HG03571 (cell line): ENCODE results near the gene FHOD1.

Experiments
- ATAC-seq: cut with Tn5 transposase; IDR thresholded peaks from one replicate; pipeline ENCODE4 v1.9.1; 2021; ENCODE audit not compliant: unreplicated experiment

The FHOD1 gene

GRCh38 chr16:67250045-67250327 lies 2.7 kb upstream of the FHOD1 start:
- no peak for ATAC-seq

- no peak for ATAC-seq
These were observed 2.1 kb upstream of the FHOD1 start for GRCh38 chr16:67249178-67250044.

DNA sequence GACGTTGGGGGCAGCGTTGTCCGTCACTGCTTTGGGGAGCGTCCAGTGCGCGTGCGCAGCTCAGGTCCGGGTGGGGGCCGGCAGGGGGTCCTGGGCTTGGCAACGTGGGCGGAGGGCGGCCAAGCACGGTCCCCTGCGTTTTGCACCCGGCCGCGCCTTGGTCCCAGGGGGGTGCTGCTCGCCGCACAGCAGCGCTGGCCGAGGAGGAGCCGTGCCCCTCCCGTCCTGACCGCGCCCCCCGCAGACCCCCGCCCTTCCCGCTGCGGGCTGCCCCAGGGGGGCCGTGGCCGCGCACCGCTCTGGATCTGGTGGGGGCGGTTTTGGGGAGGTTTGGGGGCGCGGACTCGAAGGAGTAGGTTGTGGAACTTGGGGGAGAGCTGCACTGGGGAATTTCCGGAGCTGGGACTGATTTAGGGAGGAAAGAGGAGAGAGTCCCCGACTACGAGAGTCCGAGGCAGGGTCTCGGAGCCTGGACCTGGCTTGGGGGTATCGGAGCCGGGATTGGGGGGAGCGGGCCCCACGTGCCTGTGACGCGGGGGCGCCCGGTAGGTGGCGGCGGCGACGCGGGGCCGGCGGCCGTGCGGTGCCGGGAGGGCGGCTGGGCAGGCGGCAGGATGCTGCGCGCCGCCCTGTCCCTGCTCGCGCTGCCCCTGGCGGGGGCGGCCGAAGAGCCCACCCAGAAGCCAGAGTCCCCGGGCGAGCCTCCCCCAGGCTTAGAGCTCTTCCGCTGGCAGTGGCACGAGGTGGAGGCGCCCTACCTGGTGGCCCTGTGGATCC lies 1.3 kb upstream of the FHOD1 start, which contains the start of gene SLC9A5:
SLC9A5 (plus strand) TSS at position 579 of the 777 bp plus-strand sequence; CDS start at position 615, 36 bp downstream.
- no peak for ATAC-seq

DNA sequence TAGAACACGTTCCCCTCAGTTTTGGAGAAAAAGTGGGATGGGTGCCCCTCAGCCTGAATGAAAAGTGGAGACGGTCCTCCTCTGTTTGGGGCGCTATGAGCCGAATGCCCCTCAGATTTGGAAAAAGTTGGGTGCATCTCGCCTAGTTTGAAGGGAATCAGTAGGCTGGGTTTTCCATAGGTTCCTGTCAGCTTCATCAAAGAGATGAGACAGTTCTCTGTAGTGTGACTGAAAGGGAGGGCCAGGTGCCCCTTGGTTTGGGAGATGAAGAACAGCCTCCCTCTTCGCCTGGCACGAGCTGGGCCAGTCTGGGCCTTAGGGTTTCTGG lies 756 bp upstream of the FHOD1 start:
- no peak for ATAC-seq

- ATAC-seq, result no peak
These were observed 507 bp downstream of the FHOD1 start for GRCh38 chr16:67246756-67247191.

DNA sequence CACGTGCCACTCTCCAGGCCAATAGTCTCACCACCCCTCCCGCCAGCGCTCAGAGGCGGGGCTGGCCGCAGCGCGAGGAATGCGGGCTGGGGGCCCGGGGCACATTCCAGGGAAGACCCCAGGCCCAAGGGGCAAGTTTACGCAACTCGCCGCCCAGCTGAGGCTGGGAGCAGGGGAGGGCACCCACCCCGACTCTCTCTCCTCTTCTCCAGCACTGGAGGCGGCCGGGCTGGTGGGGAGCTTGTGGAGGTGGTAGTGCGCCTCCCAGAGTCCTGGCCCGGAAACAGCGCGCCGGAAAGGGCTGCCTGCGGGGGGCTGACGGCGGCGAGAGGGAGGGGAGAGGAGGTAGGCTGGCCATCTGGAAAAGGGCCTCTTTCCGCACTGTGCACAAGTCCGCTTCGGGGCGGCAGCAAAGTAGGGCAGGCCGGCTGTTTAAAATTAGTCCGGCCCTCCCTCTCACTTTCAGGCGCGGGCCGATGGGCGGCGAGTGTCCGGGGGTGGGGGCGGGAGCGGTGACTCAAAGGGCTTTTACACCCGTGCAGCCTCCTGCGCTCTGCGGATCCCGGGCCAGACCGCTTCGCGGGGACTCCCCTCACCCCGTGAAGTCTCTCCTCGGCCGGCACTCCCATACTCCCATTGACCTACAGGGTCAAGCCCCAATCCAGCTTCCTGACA lies 1.1 kb downstream of the FHOD1 start:
- no peak for ATAC-seq

GRCh38 chr16:67245674-67246080 lies 1.6 kb downstream of the FHOD1 start:
- no peak for ATAC-seq

DNA sequence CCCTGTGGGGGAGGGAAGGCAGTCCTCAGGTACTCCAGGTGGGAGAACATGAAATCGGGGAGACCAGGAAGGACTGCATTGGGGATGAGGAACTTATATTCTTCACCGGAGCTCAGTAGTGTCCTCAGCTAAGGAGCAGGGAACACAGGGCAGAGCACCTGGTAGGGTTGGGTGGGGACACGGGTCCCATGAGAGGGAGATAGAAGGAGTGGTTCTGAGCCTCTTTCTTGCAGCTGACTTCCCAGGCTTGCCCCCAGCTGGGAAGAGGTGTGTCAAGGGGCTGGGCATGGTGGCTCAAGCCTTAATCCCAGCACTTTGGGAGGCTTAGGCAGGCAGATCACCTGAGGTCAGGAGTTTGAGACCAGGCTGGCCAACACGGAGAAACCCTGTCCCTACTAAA lies 2.1 kb downstream of the FHOD1 start:
- ATAC-seq, result no peak

DNA sequence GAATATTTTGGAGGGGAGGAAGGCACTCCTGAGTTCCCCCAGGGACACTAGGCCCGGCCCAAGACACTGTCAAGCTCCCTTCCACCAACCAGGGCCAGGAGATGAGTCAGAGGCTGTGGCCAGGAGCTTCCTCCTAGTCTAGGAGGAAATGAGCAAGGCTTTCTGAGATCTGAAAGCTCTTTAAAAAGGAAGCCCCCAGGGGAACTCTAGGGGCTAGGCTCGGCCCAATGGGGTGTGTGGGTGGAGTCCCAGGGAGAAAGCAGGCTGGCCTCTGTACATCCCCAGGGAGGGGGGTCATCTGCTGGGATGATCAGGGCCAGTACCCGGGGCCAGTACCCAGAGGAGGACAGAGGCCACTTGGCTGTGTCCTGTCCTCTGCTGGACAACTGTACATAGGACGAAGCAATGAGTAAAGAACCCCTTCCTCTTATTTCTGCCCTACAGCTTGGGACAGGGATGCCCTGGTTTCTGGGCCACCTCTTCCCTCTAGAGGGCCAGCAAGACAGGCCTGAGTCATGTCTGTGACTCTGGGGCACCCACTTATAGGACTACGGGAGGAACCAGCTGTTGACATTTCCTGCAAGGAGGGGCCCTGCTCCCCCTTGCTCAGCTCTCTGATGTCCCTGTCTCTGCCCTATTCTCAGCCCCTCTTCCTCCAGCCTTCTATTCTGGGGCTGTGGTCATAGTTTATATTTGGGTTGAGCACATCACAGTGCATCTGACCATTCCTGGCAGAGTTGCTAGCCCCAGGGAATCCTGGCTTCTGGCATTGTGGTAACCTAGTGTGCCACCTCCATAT lies 2.7 kb downstream of the FHOD1 start:
- ATAC-seq, result peak; percentile 50

- no peak for ATAC-seq
These were observed 3.8 kb downstream of the FHOD1 start for GRCh38 chr16:67243481-67243880.

- ATAC-seq, result no peak
These were observed 5.0 kb downstream of the FHOD1 start for GRCh38 chr16:67242138-67242730.

DNA sequence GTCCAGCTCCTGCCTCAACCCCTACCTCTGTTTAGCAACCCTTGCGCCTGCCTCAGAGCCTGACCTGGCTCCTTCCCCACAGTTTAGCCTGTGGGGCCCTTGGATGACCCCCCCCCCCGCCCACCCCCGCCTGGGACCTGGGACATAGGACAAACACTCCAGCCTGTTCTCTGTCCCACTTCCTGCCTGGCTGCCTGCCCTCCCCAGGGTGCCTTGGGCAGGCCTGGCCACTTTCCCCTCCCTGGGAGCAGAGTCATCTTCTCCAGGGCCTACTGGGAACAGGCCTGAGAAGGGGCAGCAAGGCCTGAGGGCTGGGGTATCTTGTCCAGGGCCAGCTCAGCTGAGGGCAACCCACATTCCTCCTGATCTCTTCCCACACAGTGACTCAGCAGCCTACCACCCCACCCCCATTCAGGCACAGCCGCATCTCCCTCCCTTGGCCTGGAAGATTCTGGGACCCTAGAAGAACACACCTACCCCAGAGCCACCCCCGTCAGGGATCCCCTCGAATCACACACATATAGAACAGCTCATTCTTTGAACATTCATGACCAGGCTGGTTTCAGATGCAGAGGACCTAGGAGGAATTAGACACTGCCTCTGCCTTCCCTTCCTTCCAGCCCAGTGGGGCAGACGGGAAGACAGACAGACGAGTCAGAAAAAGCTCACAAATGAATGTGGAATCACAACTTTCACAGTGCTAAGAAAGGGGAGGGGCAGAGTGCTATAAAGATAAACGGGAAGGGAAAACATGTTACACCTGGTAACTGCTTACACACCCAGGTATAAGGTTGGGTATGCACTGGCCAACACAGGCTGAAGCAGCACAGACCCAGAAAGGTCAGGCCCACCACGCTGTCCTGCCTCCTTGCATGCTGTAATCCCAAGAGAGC lies 6.0 kb downstream of the FHOD1 start:
- no peak for ATAC-seq

GRCh38 chr16:67240506-67240905 lies 6.8 kb downstream of the FHOD1 start:
- no peak for ATAC-seq

GRCh38 chr16:67238806-67239470 lies 8.3 kb downstream of the FHOD1 start:
- no peak for ATAC-seq

DNA sequence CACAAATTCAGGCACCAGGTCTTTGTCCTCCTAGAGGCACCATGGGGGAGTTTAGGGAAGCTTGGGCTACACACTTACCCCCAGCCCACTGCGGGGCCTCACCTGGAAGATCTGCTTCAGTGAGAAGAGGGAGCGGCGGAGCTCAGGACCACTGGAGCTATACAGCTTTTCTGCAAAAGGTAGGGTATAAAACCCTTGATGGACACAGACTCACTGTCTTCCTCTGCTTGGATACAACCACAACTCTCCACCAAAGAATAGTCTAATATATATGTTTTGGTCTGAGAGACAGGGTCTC lies 9.1 kb downstream of the FHOD1 start:
- no peak for ATAC-seq

DNA sequence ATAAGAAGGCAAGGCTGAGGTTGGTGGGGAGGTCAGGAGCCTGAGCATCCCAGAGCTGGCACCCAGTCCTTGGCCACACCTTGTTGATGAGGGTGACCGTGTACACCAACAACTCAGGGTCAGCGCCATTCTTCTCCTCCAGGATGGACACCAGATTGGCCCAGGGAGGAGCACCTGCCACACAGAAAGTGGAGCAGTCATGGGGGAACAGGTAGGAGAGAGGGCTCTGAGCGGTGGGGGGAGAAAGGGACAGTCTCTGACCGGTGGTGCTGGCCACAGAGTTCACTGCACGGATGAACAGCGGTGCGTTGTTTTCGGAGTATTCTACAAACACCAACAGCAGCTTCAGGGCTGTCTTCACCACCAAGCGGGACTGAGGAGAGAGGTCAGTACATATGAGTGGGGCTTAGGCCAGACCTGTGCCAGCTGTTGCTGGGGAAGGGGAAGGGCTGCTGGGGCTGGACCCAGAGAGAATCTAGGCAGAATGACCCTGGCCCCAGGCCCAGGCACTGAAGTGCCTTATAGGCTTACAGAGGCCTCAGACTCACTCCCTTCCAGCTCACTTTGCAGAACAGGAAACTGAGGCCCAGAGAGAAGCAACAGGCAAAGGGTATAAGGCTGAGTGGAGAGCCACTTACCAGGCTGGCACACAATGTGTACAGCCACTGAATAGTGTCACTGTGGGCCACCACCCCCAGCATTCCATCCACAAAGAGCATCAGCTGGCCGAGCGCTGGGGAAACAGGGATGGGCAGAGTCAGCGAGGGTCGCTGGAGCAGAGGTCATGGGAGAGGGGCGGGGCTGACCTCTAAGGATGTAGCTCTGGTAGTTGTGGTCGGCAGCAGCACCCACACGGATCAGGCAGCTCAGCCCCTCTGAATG lies 9.6 kb downstream of the FHOD1 start:
- no peak for ATAC-seq

- no peak for ATAC-seq
These were observed 10.5 kb downstream of the FHOD1 start for GRCh38 chr16:67236563-67237395.
